Transverse colon (tissue), 4 donors: ENCODE measurements around the gene SBF2.

ENCODE experiments used
- CTCF ChIP-seq, 5 experiments: fragments of 200-600 bp in 3 of 5; fragments of 450-650 bp in 2 of 5; sonication (generic) in 3 of 5; IDR thresholded peaks; 1 replicate in 2 of 5; 2 replicates in 3 of 5; pipeline ENCODE4 v1.5.1; 2016 to 2017; ENCODE audit warnings: antibody characterized with exemption in 5 of 5, inconsistent platforms in 3 of 5, mild to moderate bottlenecking in 2 of 5, moderate library complexity in 1 of 5
- POLR2A ChIP-seq: fragments of 450-650 bp; IDR thresholded peaks from one replicate; pipeline ENCODE4 v1.6.1; 2016; ENCODE audit warnings: antibody characterized with exemption, mild to moderate bottlenecking, moderate library complexity
- POLR2AphosphoS5 ChIP-seq, 3 donors: sonication (generic); formaldehyde crosslinking; IDR thresholded peaks; one replicate each; pipeline ENCODE4 v1.6.1; 2016; ENCODE audit warnings: antibody characterized with exemption in 3 of 3

GRCh38 chr11:10144954-10145353 is 149.1 kb downstream of the SBF2 start:
- TF ChIP-seq CTCF (IDR thresholded peaks at IDR 0.05) (no peak), POLR2A (no peak), POLR2AphosphoS5 (IDR thresholded peaks at IDR 0.05) (no peak)
